Heart right ventricle (tissue), 16 donors: ENCODE results near the gene UTS2B. TPM values are rescaled to one million over a fixed set of nuclear protein-coding genes. Genes with fewer than 3 reads are reported as not detected.

ENCODE experiments used
- ATAC-seq, 8 donors: fragments of 200-7000 bp; cut with Tn5 transposase; one replicate each; pipeline ENCODE4 v1.9.1; 2020; ENCODE audit warnings: mild to moderate bottlenecking in 8 of 8, moderate library complexity in 8 of 8, moderate number of reproducible peaks in 1 of 8
- DNase-seq, 2 donors: peaks; one replicate each; pipeline ENCODE4 v3.0.0-alpha.2; 2020
- H3K27ac ChIP-seq, 10 donors: fragments of 200-600 bp; sonication (generic) in 2 of 10; one replicate each; pipeline versions ENCODE4 v1.5.0 to v1.8.0; 2020 to 2022; ENCODE audit warnings: mild to moderate bottlenecking in 3 of 10
- H3K27me3 ChIP-seq, 7 donors: fragments of 200-600 bp; one replicate each; pipeline ENCODE4 v1.8.0; 2021 to 2022; ENCODE audit warnings: mild to moderate bottlenecking in 2 of 7
- H3K36me3 ChIP-seq, 9 donors: fragments of 200-600 bp; sonication (generic) in 1 of 9; one replicate each; pipeline versions ENCODE4 v1.5.0 to v1.8.0; 2020 to 2022; ENCODE audit warnings: mild to moderate bottlenecking in 2 of 9
- H3K4me1 ChIP-seq, 9 donors: fragments of 200-600 bp; sonication (generic) in 1 of 9; one replicate each; pipeline versions ENCODE4 v1.5.0 to v1.8.0; 2020 to 2022; ENCODE audit warnings: mild to moderate bottlenecking in 4 of 9
- H3K4me3 ChIP-seq, 10 donors: fragments of 200-600 bp; sonication (generic) in 2 of 10; one replicate each; pipeline versions ENCODE4 v1.5.0 to v1.8.0; 2020 to 2022; ENCODE audit warnings: mild to moderate bottlenecking in 7 of 10, moderate library complexity in 2 of 10
- H3K9me3 ChIP-seq, 11 donors: fragments of 200-600 bp in 10 of 11; sonication (generic) in 2 of 11; one replicate each; pipeline versions ENCODE4 v1.5.0 to v1.8.0; 2013 to 2022; ENCODE audit warnings: mild to moderate bottlenecking in 2 of 11, control low read depth in 1 of 11, moderate library complexity in 1 of 11
- CTCF ChIP-seq, 9 donors: fragments of 200-600 bp; sonication (generic) in 2 of 9; IDR thresholded peaks; one replicate each; pipeline versions ENCODE4 v1.5.0 to v1.8.0; 2021 to 2022; ENCODE audit warnings: antibody characterized with exemption in 9 of 9, mild to moderate bottlenecking in 5 of 9, moderate library complexity in 1 of 9
- WGBS, 2 donors: extraction: QIAGEN DNeasy Blood & Tissue Kit; methylation state at CpG; one replicate each; pipeline ENCODE4 v1.1.7; 2013; ENCODE audit warnings: inconsistent platforms in 1 of 2; 5-methylcytosine and 5-hydroxymethylcytosine counted together
- intact Hi-C, 10 donors: fragments of 100-400 bp; cut with DNase I; formaldehyde crosslinking; loops; one replicate each; pipeline versions ENCODE4 v1.11.1 to v1.14.2; 2022
- polyA plus RNA-seq, 2 donors: library from polyadenylated mRNA; stranded (reverse); fragments of 200-250 nt; gene quantifications; one replicate each; pipeline ENCODE4 v1.2.3, GENCODE V29; 2013
- total RNA-seq, 10 donors: library from RNA; stranded (reverse); fragmentation: NEBNext Ultra II Directional in 3 of 10; extraction: Animal tissue kit (Norgen Biotek cat#: 25700) in 3 of 10; gene quantifications; one replicate each; pipeline versions ENCODE4 v1.2.1 to v1.2.4, GENCODE V29; 2021 to 2023
- donor health status: Arrhythmogenic right ventricular cardiomyopathy.
- donor health status: ischemic (EF 13 %, LVEDD 7.1; RV severe dilation, severe dysfunction).
- donor health status: healthy with polysubstance abuse.
- donor health status: DM: no; HTN: yes; CAD: no.
- donor health status: DM: no; HTN: no; CAD: no.
- donor health status: ischemic (EF 25% LVEDD 6.9; RV normal size, moderate dysfunction).
- donor health status: ischemic (EF 25% LVEDD 5.7; RV mildly dilated, moderate dysfunction).
- donor health status: healthy.
- donor health status: DM: yes; HTN: yes; CAD: no.
- donor health status: Ischemic cardiomyopathy.
- donor health status: ischemic (EF 35%, LVEDD 5.7; RV mildly dilated, moderate dysfunction).
- donor health status: nonischemic (EF 11% LVEDD 7.7; RV severe dilation, severe dysfunction).
- donor health status: DM: yes; HTN: yes; CAD: no.
- donor health status: PGD.
- donor health status: ischemic (EF 29% LVEDD 5.4; RV normal size, mild dysfunction).
- donor health status: nonischemic (EF 23%, LVEDD 6.1; RV moderate dilation, normal function).

The UTS2B gene
- total and polyA plus RNA-seq, 12 donors = 0.10 to 0.53 (median 0.25) TPM; not detected in 5

- Histone ChIP-seq H3K4me1 (peaks cover 0 to 5% (median 0%) of the 10 kb centered on the region in 9 donors), H3K4me3 (no peak overlapping the region), H3K9me3 (peaks cover 0 to 7% (median 0%) of the 10 kb centered on the region in 11 donors), H3K36me3 (no peaks in the 10 kb centered on the region), H3K27me3 (no peaks in the 10 kb centered on the region), H3K27ac (no peak overlapping the region)
- intact Hi-C loops = no loop called here
- ATAC-seq = no peak
- TF ChIP-seq CTCF (IDR thresholded peaks at IDR 0.05) = no peak
- 66 to 82% methylated on average over 4 of the region's 4 CpGs for WGBS, 2 donors
- no peak for DNase-seq
Observed at GRCh38 chr3:191296041-191296541, 34.2 kb downstream of the UTS2B start.

GRCh38 chr3:191294291-191294690 lies 36.0 kb downstream of the UTS2B start:
- no peak for ATAC-seq

GRCh38 chr3:191292243-191293015 lies 37.9 kb downstream of the UTS2B start:
- ATAC-seq = no peak
- TF ChIP-seq CTCF (IDR thresholded peaks at IDR 0.05) = no peak
- WGBS, 2 donors = 75 to 93% methylated on average over 5 of the region's 5 CpGs

More at GRCh38 chr3:191294291-191294690, 36.0 kb downstream of the UTS2B start:
- WGBS, 2 donors = 96 to 97% methylated on average over 1 of the region's 1 CpG
- Histone ChIP-seq H3K4me1 (peaks cover 0 to 10% (median 0%) of the 10 kb centered on the region in 9 donors), H3K27ac (no peak overlapping the region), H3K4me3 (no peak overlapping the region), H3K27me3 (no peaks in the 10 kb centered on the region), H3K36me3 (no peaks in the 10 kb centered on the region), H3K9me3 (peaks cover 0 to 7% (median 0%) of the 10 kb centered on the region in 11 donors)
- TF ChIP-seq CTCF (IDR thresholded peaks at IDR 0.05) = no peak
- DNase-seq = no peak
- intact Hi-C loops = no loop called here

GRCh38 chr3:191290311-191291025 lies 39.9 kb downstream of the UTS2B start:
- DNase-seq = no peak
- no peaks in the 10 kb centered on the region for H3K27me3 ChIP-seq
- peak overlapping the region in 6 of 10 donors; percentile 1 to 57 (median 50) for H3K27ac ChIP-seq
- 56 to 66% methylated on average over 4 of the region's 4 CpGs for WGBS, 2 donors
- H3K36me3 ChIP-seq = no peaks in the 10 kb centered on the region
- peak overlapping the region in 6 of 10 donors; percentile 1 to 28 (median 19) for H3K4me3 ChIP-seq
- no peak for TF ChIP-seq CTCF (IDR thresholded peaks at IDR 0.05)
- peaks cover 0 to 10% (median 0%) of the 10 kb centered on the region in 9 donors for H3K4me1 ChIP-seq
- H3K9me3 ChIP-seq = peaks cover 0 to 20% (median 0%) of the 10 kb centered on the region in 11 donors
- ATAC-seq = peak in 1 of 8 donors; percentile 39
- intact Hi-C loops = no loop called here

More at GRCh38 chr3:191292243-191293015, 37.9 kb downstream of the UTS2B start:
- no peak for DNase-seq
- Histone ChIP-seq H3K36me3 (no peaks in the 10 kb centered on the region), H3K4me3 (no peak overlapping the region), H3K4me1 (peaks cover 0 to 10% (median 0%) of the 10 kb centered on the region in 9 donors), H3K27ac (no peak overlapping the region), H3K27me3 (no peaks in the 10 kb centered on the region), H3K9me3 (peaks cover 0 to 14% (median 0%) of the 10 kb centered on the region in 11 donors)
- intact Hi-C loops = no loop called here
